NCI-H1105 (cell line): ENCODE data around the gene RIPOR2.

Experiments
- DNase-seq: peaks from one replicate; lab custom pipeline; 2025; lab: John Stamatoyannopoulos, UW

RIPOR2 gene

GRCh38 chr6:24876499-24877465 lies 59.0 kb downstream of the RIPOR2 start:
- DNase-seq = no peak

DNA sequence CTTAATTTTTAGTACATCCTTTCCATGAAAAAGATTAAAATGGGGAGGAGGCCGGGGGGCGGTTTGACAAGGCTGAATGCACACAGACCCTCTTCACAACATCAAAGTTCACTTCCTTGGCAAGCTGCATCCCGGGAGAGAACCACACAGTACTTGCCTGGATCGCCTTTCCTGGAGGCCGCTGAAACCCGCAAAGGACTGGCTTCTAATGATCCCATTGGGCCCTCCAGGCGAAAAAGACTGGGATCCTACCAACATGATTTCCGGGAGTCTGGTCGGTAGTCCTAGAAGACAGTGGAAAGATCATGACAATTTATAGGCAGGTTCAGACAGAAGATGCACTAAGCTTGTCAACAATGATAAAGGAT lies 60.2 kb downstream of the RIPOR2 start:
- DNase-seq = no peak

- DNase-seq = no peak
These were observed 60.8 kb downstream of the RIPOR2 start for GRCh38 chr6:24874776-24875533.

- no peak for DNase-seq
These were observed 61.6 kb downstream of the RIPOR2 start for GRCh38 chr6:24874128-24874527.

DNA sequence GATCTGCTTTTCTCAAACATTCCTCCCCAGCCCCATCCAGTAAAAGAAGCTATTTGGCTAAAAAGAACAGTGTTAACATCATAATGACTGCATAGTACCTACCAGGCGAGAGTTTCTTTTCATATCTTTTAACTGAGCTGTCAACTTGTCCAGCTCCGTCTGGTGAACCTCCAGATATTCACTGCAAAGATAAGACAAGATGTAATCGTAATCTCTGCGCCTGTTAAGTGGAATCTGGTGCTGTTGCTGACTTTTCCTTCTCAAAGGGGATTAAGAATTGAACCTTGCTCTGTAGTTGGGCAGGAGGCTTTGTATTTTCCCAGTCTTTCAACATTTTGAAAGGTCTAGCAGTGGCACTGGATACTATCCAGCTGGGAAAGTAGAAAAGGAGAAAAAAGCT lies 63.0 kb downstream of the RIPOR2 start:
- no peak for DNase-seq

GRCh38 chr6:24868765-24869164 lies 67.0 kb downstream of the RIPOR2 start:
- DNase-seq = no peak

DNA sequence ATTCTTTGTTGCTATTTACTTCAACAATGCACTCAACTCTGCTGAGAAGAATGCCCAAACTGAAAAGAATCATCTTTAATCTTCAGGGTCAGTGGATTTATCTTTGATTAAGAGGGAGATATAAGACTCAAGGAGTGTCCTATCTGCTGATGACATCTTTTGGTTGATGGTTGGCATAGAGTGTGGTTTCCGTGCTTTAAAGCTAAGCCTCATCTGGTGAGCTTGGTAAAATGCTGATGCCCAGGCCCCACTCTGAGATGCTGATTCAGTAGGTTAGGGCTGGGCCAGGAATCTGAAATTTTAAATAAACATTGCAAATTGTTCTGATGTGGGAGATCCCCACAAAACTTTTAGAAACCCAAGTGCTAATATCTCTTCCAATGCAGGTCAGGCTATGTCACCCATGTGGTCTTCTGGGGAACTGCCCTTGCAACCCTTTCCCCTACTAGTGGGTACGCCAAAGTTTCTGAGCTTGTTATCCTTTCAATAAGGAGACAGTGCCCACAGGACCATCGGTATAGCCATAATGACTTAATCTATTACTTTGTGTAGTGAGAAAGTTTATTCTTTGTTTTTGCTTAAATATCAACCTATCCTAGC lies 68.6 kb downstream of the RIPOR2 start:
- DNase-seq = no peak

GRCh38 chr6:24865161-24865560 lies 70.6 kb downstream of the RIPOR2 start:
- no peak for DNase-seq

GRCh38 chr6:24864343-24864742 lies 71.4 kb downstream of the RIPOR2 start:
- no peak for DNase-seq

DNA sequence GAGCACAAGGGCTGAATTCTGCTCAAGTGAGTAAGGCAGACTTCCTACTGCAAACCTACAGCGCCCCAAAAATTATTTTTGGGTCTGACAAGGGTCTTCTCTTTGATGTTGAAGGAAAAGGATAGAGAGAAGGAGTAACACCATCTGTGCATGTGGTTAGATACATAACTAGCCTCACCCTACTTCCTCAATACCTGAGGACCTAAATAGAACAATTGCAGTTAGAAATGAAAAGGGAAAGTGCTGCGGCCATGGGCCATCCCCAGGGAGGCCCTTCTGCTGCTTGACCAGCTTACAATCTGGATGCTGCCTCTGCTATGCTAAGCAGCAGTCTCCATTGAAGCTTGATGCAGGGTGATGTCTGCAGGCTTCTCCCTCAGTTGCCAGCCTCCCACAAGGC lies 73.8 kb downstream of the RIPOR2 start:
- DNase-seq = no peak

DNA sequence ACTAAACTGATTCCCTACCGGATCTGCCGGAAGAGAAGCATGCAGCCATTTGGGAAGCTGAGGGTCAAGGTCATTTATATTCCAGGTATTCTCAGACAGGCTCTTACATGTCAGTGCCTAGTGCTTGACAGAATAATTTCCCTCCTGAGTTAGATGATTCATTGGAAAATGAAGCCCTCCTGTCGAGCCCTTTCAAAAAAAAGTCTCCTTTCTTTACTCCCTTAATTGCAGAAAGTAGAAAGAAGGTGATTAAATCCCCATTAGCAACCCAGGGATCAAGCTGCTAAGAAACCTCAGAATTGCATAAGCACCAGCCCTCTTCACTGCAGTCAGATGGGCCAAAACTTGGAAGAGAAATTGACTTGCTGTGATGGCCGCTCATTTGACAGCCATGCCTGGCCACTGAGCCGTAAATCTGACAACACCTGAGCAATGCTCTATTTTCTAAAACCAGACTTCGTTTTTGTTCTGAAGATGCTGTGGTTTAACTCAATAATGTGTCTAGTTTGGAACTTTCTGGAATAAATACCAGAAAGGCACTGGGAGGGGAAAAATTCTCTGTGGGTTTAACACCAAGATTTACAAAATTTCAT lies 76.1 kb downstream of the RIPOR2 start:
- peak; percentile 57 for DNase-seq

DNA sequence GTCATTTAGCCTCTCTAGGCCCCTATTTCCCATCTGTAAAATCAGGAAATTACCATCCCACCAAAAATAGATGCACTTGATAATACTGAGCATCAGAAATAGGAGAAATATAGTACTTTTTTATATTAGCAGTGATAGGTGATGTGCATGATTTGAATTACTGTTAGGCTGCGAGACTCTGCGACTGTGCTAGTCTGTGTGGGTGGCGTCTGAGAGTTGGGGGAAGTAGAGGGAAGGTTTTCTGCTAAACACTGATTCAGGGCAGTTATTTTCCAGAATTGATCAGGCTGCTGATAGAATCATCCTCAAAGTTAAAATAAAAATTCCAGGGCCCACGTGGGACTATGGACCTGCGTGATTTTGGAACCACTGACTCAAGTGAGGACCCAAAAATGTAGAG lies 76.6 kb downstream of the RIPOR2 start:
- DNase-seq = no peak

- DNase-seq = no peak
These were observed 77.5 kb downstream of the RIPOR2 start for GRCh38 chr6:24858177-24858653.

GRCh38 chr6:24856901-24857670 lies 78.7 kb downstream of the RIPOR2 start:
- DNase-seq = no peak

DNA sequence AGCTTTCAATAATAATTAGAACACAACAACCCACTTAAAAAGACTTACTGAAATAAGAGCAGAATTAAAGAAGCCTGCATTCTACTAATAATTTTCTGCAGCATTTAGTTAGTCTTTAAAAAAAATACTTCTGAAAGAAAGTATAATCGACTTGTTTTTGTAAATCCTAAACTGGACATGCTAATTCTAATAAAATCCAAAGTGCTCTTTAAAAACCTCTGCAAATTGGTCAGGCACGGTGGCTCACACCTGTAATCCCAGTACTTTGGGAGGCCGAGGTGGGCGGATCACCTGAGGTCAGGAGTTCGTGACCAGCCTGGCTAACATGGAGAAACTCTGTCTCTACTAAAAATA lies 79.5 kb downstream of the RIPOR2 start:
- DNase-seq = no peak

GRCh38 chr6:24855395-24856245 lies 80.1 kb downstream of the RIPOR2 start:
- peak; percentile 71 for DNase-seq

- DNase-seq = no peak
These were observed 81.6 kb downstream of the RIPOR2 start for GRCh38 chr6:24854077-24854666.

DNA sequence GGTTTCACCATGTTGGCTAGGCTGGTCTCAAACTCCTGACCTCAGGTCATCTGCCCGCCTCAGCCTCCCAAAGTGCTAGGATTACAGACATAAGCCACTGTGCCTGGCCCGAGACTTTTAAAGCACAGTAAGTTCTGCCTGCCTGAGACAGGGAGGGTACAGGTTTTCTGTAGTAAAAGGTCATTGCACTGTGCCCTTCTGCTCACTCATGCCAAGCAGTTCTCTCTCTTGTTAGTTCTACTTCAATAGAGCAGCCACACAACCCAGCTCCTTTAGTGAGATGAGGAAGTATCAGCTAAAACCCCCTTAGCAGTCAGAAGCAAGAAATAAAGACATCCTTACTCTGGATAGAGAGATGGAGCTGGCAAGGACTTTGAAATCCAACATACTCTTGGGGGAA lies 84.7 kb downstream of the RIPOR2 start:
- DNase-seq = no peak

- DNase-seq = no peak
These were observed 86.0 kb downstream of the RIPOR2 start for GRCh38 chr6:24849713-24850112.

DNA sequence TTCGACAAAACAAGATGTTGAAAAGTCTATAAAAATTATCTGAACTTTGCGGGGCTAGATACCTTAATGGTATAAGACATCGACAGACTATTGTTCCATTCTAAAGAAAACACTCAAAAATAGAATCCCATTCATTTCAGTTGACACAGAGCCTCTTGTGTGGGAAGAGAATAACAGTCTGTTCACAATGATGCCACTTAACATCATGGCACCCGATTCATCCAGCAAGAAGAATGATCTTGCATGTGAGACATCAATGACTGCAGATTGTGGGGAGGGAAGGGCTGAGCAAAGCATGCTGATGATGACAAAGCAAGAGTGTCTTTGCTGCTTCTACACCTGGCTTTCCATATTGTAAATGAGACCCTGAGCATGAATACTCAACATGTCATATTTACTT lies 87.3 kb downstream of the RIPOR2 start:
- no peak for DNase-seq
